GM12878 (cell line): ENCODE results near the gene CDHR5. TPM values are rescaled to one million over a fixed set of nuclear protein-coding genes. Genes with fewer than 3 reads are reported as not detected.

Source experiments
- ATAC-seq: fragments of 200-7000 bp; cut with Tn5 transposase; 3 replicates; pipeline ENCODE4 v1.9.1; 2020; ENCODE audit warnings: mild to moderate bottlenecking, moderate library complexity
- BruUV-seq: library from RNA; stranded (reverse); fragments of 400-500 nt; replicated peaks from 2 replicates; lab custom pipeline; 2021; lab: Mats Ljungman, UMichigan
- CTCF ChIA-PET: fragments of 300-600 bp; sonication (Branson Sonifier 250); formaldehyde crosslinking; extraction: SDS; loops from one replicate; lab custom pipeline; 2021; ENCODE audit warnings: inconsistent platforms; lab: Yijun Ruan, JAX
- POLR2A ChIA-PET: fragments of 350-600 bp; formaldehyde crosslinking; extraction: SDS; loops from one replicate; lab custom pipeline; 2021; ENCODE audit warnings: inconsistent platforms; lab: Charles Lee
- RAD21 ChIA-PET: fragments of 300-600 bp; sonication (Branson Sonifier 250); formaldehyde crosslinking; loops from one replicate; lab custom pipeline; 2023; ENCODE audit warnings: antibody characterized with exemption; ENCODE audit not compliant: unreplicated experiment; lab: Charles Lee
- SMC1A ChIA-PET: fragments of 300-600 bp; sonication (Branson Sonifier 250); formaldehyde crosslinking; loops from one replicate; lab custom pipeline; 2023; ENCODE audit not compliant: unreplicated experiment, uncharacterized antibody; lab: Charles Lee
- DNase-seq: peaks from one replicate; pipeline ENCODE4 v3.0.0-alpha.2; 2011; ENCODE audit warnings: low read depth, low spot score
- FAIRE-seq: peaks from 3 replicates; lab custom pipeline; 2011; peaks lifted over from hg19 to GRCh38; lab: Jason Lieb, UNC
- H2AFZ ChIP-seq: 2 replicates; pipeline ENCODE4 v1.6.0; 2011; ENCODE audit warnings: low read depth, low read length, control low read depth; ENCODE audit not compliant: control insufficient read depth
- H3K27ac ChIP-seq: 2 replicates; pipeline ENCODE4 v1.5.1; 2011; ENCODE audit warnings: control low read depth; ENCODE audit not compliant: control insufficient read depth, insufficient read depth
- H3K27me3 ChIP-seq, 2 experiments: replicated peaks in 1 of 2; 2 replicates each; pipeline versions ENCODE4 v1.6.0 to v1.6.1; 2011; ENCODE audit warnings: low read length in 1 of 2; ENCODE audit not compliant: control insufficient read depth in 2 of 2, insufficient read depth in 2 of 2
- H3K36me3 ChIP-seq, 2 experiments: 2 replicates each; pipeline ENCODE4 v1.5.1; 2011; ENCODE audit warnings: low read length in 1 of 2; ENCODE audit not compliant: control insufficient read depth in 2 of 2, insufficient read depth in 2 of 2
- H3K4me1 ChIP-seq: 2 replicates; pipeline ENCODE4 v1.6.1; 2011; ENCODE audit warnings: mild to moderate bottlenecking, low read length, moderate library complexity, mixed read lengths; ENCODE audit not compliant: control insufficient read depth, insufficient read depth
- H3K4me2 ChIP-seq: 2 replicates; pipeline ENCODE4 v1.6.0; 2011; ENCODE audit warnings: control low read depth; ENCODE audit not compliant: control insufficient read depth, insufficient read depth
- H3K4me3 ChIP-seq: fragments of 200-600 bp; sonication (generic); 2 replicates; pipeline ENCODE4 v1.5.1; 2016
- H3K79me2 ChIP-seq: 2 replicates; pipeline ENCODE4 v1.6.0; 2011; ENCODE audit warnings: low read length; ENCODE audit not compliant: control insufficient read depth, insufficient read depth
- H3K9ac ChIP-seq: 2 replicates; pipeline ENCODE4 v1.8.0; 2011; ENCODE audit warnings: low read length, control low read depth, mixed read lengths; ENCODE audit not compliant: control insufficient read depth, insufficient read depth
- H3K9me3 ChIP-seq: replicated peaks from 3 replicates; pipeline ENCODE4 v1.5.1; 2011; ENCODE audit warnings: mild to moderate bottlenecking, low read length; ENCODE audit not compliant: control insufficient read depth, insufficient read depth
- H4K20me1 ChIP-seq: 2 replicates; pipeline ENCODE4 v1.6.0; 2011; ENCODE audit not compliant: control insufficient read depth, insufficient read depth
- BACH1 ChIP-seq: fragments of 450-650 bp; IDR thresholded peaks from 2 replicates; pipeline ENCODE4 v1.6.1; 2017; ENCODE audit warnings: mild to moderate bottlenecking, borderline replicate concordance
- HCFC1 ChIP-seq: fragments of 150-350 bp; IDR thresholded peaks from 2 replicates; pipeline ENCODE4 v1.6.1; 2014; ENCODE audit warnings: low read length
- IKZF1 ChIP-seq: fragments of 450-650 bp; conservative IDR thresholded peaks from 2 replicates; pipeline ENCODE4 v1.6.1; 2017; ENCODE audit warnings: antibody characterized with exemption, mild to moderate bottlenecking
- JUND ChIP-seq: IDR thresholded peaks from 2 replicates; pipeline ENCODE4 v1.6.1; 2012; ENCODE audit warnings: low read depth, mild to moderate bottlenecking, low read length, improper control_type of control experiment, moderate library complexity
- POLR2AphosphoS2 ChIP-seq: IDR thresholded peaks from 2 replicates; pipeline ENCODE4 v1.6.1; 2011; ENCODE audit warnings: low read depth, mild to moderate bottlenecking, low read length, improper control_type of control experiment, moderate library complexity
- ZSCAN29 ChIP-seq: fragments of 450-650 bp; IDR thresholded peaks from 2 replicates; pipeline ENCODE4 v1.6.1; 2017; ENCODE audit warnings: mild to moderate bottlenecking, moderate library complexity
- WGBS: methylation state at CpG from one replicate; pipeline ENCODE4 v1.1.6; 2016; ENCODE audit warnings: low lambda C conversion rate; ENCODE audit not compliant: insufficient replicate concordance, insufficient coverage; ENCODE audit errors: missing lambda C conversion rate; 5-methylcytosine and 5-hydroxymethylcytosine counted together
- in situ Hi-C: fragments of 300-500 bp; cut with MboI; formaldehyde crosslinking; loops from 9 replicates; pipeline ENCODE4 v1.14.3; 2018; ENCODE audit warnings: mixed read lengths
- intact Hi-C: fragments of 100-400 bp; cut with micrococcal nuclease; formaldehyde crosslinking; loops from one replicate; pipeline ENCODE4 v1.14.2; 2022; ENCODE audit not compliant: unreplicated experiment
- polyA plus RNA-seq, 11 experiments: library from polyadenylated mRNA; depleted of rRNA in 4 of 11; unstranded in 6 of 11; stranded (reverse) in 5 of 11; fragments of >200 nt; fragmentation: Nextera tagmentation in 4 of 11; fragmentation: Illumina TruSeq in 1 of 11; extraction: Ambion mirVana in 4 of 11; extraction: Trizol in 1 of 11; gene quantifications; 1 replicate in 1 of 11; 2 replicates in 10 of 11; pipeline versions ENCODE4 v1.2.1 to v1.2.3, GENCODE V29; 2011 to 2016; ENCODE audit warnings: inconsistent platforms in 2 of 11, missing spikeins in 2 of 11, low read depth in 1 of 11
- total RNA-seq, 4 experiments: library from RNA; depleted of rRNA in 3 of 4; stranded (reverse); fragments of >200 nt in 3 of 4; fragmentation: Illumina TruSeq in 1 of 4; extraction: Trizol in 1 of 4; gene quantifications; 2 replicates each; pipeline versions ENCODE4 v1.2.1 to v1.2.3, GENCODE V29; 2013 to 2021
- TF ChIP-seq, protein P1 (sequence below): fragments of 450-650 bp; IDR thresholded peaks from 2 replicates; pipeline ENCODE4 v1.6.1; 2017; ENCODE audit warnings: mild to moderate bottlenecking
- TF ChIP-seq, protein P2 (sequence below): fragments of 450-650 bp; IDR thresholded peaks from 2 replicates; pipeline ENCODE4 v1.6.1; 2016; ENCODE audit warnings: mild to moderate bottlenecking
- TF ChIP-seq, protein P3 (sequence below): IDR thresholded peaks from 2 replicates; pipeline ENCODE4 v1.6.1; 2011; ENCODE audit warnings: borderline replicate concordance, low read depth, mild to moderate bottlenecking, moderate library complexity, mixed read lengths, low read length; ENCODE audit not compliant: insufficient read depth; ENCODE audit errors: extremely low read length

The CDHR5 gene
- total and polyA plus RNA-seq, 10 of the 15 experiments (the other 5 are each of a cell fraction or from before 2014, with no cell fraction given) = 0.06 TPM; not detected in 9

DNA sequence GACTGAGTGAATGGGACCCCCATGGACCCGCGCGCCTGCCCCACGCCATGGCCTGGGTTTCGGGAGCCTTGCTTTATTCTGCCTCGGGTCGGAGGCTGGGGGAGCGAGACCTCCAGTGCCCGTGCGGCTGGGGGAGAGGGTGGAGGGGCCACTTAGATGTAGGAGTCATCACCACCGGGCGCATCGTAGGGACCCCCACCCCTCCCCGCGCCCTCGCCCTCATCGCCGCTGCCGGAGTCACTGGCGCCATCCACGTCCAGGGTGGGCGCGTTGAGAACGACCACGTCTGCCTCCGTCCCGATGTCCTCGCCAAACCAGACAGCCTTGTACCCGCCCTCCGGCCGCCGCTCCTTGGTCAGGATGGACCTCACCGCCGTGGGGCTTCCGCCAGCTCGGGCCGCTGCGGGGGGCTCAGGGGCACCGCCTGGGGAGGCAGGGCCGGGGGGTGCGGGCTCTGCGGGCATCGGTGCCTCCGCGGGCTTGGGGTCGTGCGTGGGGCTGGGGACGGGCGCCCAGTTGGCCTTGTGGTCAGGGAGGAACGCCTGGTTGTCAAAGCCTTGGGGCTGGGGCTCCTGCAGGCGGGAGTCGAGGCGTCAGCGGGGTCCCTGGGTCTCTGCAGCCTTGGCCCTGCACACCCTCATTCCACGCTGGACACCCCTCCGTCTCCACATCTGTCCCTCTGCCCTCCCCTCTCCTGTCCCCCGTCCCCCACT is 7.4 kb downstream of the CDHR5 start:
- no peak for DNase-seq
- intact Hi-C loops = loop anchor here (5.0 kb wide), 1 partner anchor 105 kb away; no protein-coding TSS in a partner anchor
- 93% methylated on average over 31 of the region's 57 CpGs for WGBS
- H2AFZ ChIP-seq = no peak overlapping the region
- H4K20me1 ChIP-seq = peaks cover 8% of the 10 kb centered on the region
- in situ Hi-C loops = no loop called here
- SMC1A ChIA-PET = no interaction called here
- FAIRE-seq = no peak
- ATAC-seq = no peak
- H3K27me3 ChIP-seq = no peaks in the 10 kb centered on the region
- BruUV-seq = no TSS peak
- POLR2A ChIA-PET = no interaction called here
- TF ChIP-seq IKZF1 (no peak), BACH1 (no peak), POLR2AphosphoS2 (no peak), ZSCAN29 (no peak), HCFC1 (no peak), JUND (no peak)
- TF ChIP-seq, protein P1, sequence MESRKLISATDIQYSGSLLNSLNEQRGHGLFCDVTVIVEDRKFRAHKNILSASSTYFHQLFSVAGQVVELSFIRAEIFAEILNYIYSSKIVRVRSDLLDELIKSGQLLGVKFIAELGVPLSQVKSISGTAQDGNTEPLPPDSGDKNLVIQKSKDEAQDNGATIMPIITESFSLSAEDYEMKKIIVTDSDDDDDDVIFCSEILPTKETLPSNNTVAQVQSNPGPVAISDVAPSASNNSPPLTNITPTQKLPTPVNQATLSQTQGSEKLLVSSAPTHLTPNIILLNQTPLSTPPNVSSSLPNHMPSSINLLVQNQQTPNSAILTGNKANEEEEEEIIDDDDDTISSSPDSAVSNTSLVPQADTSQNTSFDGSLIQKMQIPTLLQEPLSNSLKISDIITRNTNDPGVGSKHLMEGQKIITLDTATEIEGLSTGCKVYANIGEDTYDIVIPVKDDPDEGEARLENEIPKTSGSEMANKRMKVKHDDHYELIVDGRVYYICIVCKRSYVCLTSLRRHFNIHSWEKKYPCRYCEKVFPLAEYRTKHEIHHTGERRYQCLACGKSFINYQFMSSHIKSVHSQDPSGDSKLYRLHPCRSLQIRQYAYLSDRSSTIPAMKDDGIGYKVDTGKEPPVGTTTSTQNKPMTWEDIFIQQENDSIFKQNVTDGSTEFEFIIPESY = no peak
- TF ChIP-seq, protein P2, sequence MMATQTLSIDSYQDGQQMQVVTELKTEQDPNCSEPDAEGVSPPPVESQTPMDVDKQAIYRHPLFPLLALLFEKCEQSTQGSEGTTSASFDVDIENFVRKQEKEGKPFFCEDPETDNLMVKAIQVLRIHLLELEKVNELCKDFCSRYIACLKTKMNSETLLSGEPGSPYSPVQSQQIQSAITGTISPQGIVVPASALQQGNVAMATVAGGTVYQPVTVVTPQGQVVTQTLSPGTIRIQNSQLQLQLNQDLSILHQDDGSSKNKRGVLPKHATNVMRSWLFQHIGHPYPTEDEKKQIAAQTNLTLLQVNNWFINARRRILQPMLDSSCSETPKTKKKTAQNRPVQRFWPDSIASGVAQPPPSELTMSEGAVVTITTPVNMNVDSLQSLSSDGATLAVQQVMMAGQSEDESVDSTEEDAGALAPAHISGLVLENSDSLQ = no peak
- TF ChIP-seq, protein P3, sequence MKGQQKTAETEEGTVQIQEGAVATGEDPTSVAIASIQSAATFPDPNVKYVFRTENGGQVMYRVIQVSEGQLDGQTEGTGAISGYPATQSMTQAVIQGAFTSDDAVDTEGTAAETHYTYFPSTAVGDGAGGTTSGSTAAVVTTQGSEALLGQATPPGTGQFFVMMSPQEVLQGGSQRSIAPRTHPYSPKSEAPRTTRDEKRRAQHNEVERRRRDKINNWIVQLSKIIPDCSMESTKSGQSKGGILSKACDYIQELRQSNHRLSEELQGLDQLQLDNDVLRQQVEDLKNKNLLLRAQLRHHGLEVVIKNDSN = no peak
- H3K4me3 ChIP-seq = no peak overlapping the region
- H3K4me2 ChIP-seq = no peak overlapping the region
- H3K79me2 ChIP-seq = peaks cover 26% of the 10 kb centered on the region
- no peak overlapping the region for H3K27ac ChIP-seq
- RAD21 ChIA-PET = no interaction called here
- H3K9ac ChIP-seq = no peak overlapping the region
- CTCF ChIA-PET = no interaction called here
- peaks cover 14% of the 10 kb centered on the region for H3K4me1 ChIP-seq
- H3K9me3 ChIP-seq = no peaks in the 10 kb centered on the region
- peaks cover 7 to 15% of the 10 kb centered on the region in 2 experiments; a peak in 3 of 4 replicates for H3K36me3 ChIP-seq
